Fibroblast of the aortic adventitia (primary cell): Measurements from ENCODE around the gene INSC. TPM values are rescaled to one million over a fixed set of nuclear protein-coding genes. Genes with fewer than 3 reads are reported as not detected.

Experiments used
- DNase-seq: peaks from one replicate; pipeline ENCODE4 v3.0.0-alpha.2; 2010; ENCODE audit warnings: low read depth
- H3K4me3 ChIP-seq: 2 replicates; pipeline ENCODE4 v1.5.1; 2011; ENCODE audit warnings: low read depth, mild to moderate bottlenecking, control low read depth, low read length, moderate library complexity
- total RNA-seq: library from RNA; depleted of rRNA; stranded (reverse); fragments of >200 nt; gene quantifications from 2 replicates; pipeline ENCODE4 v1.2.3, GENCODE V29; 2012; ENCODE audit warnings: low replicate concordance
- TF ChIP-seq, protein P1 (sequence below): IDR thresholded peaks from 2 replicates; pipeline ENCODE4 v1.5.1; 2011; ENCODE audit warnings: mild to moderate bottlenecking, low read length, control low read depth, inconsistent platforms; ENCODE audit not compliant: insufficient read depth

INSC gene
- total RNA-seq, 1 donor, result 0.81 TPM

DNA sequence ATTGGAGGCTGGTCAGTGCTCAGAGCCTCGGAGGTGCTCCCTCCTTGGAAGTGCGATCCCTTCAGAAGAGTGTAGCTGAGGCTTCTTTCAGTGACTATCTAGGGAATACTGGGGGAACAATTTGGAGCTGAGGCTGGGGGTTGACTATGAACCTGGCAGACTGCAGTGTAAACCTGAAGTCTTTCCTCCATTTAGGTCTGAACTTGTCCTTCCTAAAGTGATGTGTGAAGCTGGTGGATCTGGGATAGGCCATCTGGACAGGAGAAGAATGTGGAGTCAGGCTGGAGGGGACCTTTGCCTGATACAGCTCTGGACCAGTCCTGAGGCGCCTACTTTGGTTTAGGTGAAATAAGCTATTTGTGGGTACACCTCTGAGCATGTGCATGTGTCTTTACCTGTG is 3.5 kb upstream of the INSC start:
- TF ChIP-seq, protein P1, sequence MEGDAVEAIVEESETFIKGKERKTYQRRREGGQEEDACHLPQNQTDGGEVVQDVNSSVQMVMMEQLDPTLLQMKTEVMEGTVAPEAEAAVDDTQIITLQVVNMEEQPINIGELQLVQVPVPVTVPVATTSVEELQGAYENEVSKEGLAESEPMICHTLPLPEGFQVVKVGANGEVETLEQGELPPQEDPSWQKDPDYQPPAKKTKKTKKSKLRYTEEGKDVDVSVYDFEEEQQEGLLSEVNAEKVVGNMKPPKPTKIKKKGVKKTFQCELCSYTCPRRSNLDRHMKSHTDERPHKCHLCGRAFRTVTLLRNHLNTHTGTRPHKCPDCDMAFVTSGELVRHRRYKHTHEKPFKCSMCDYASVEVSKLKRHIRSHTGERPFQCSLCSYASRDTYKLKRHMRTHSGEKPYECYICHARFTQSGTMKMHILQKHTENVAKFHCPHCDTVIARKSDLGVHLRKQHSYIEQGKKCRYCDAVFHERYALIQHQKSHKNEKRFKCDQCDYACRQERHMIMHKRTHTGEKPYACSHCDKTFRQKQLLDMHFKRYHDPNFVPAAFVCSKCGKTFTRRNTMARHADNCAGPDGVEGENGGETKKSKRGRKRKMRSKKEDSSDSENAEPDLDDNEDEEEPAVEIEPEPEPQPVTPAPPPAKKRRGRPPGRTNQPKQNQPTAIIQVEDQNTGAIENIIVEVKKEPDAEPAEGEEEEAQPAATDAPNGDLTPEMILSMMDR, result no peak
- DNase-seq, result no peak
- no peak overlapping the region for H3K4me3 ChIP-seq

DNA sequence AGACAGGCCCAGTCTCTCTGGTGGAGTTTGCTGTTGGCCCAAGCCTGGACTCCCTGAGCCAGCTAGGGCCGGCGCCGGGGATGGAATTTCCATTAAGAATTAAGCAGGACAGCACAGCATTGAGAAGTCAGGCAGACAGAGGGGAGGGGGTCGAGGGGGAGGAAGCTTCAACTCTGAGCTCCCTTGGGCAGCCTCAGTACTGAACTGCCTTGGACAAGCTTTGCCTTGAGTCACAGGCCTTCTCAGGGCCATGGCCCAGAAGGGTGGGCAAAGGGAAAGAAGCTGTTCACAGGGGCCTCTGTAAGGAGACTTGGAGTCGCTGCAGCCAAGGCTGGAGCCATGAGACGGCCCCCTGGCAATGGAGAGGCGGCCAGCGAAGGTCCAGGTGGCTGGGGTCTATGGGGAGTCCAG is 2.6 kb upstream of the INSC start:
- TF ChIP-seq, protein P1, result no peak
- no peak overlapping the region for H3K4me3 ChIP-seq
- DNase-seq, result no peak

DNA sequence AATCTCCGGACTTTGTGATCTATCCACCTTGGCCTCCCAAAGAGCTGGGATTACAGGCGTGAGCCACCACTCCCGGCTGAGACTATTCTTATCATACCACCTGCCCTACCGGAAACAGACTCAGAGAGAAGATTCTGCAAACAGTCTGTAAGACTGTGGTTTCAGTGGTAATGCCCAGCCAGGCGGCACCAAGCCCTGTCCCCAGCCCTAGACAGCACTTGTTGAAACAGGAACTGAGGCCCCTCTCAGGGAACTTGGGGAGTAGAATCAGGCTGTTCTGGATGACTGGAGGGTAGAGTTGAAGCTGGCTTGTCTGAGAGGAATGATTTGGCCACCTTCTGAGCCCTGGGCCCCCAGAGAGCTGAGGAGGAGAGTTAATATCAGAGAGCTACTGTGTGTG is 1.3 kb upstream of the INSC start:
- TF ChIP-seq, protein P1, result no peak

DNA sequence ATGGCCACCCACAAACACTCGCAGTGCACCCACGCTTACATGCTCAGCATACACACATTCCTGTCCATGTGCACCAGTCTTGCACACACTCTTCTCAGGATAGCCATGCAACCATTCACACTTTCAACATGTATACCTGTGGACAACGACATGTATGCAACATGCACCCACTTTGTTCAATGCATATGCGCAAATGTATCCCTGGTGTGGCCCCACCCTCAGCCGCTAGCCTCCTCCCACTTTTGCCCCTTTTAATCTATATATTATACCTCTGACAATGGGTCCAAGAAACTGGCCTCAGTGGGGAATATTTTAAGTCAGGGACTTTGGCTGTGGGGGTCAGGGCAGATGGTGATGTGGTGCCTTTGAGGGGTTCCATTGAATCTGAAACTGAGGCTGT is 963 bp downstream of the INSC start:
- no peak overlapping the region for H3K4me3 ChIP-seq
- TF ChIP-seq, protein P1, result no peak
- no peak for DNase-seq

More for the DNA sequence above, 1.3 kb upstream of the INSC start:
- no peak for DNase-seq
- no peak overlapping the region for H3K4me3 ChIP-seq

DNA sequence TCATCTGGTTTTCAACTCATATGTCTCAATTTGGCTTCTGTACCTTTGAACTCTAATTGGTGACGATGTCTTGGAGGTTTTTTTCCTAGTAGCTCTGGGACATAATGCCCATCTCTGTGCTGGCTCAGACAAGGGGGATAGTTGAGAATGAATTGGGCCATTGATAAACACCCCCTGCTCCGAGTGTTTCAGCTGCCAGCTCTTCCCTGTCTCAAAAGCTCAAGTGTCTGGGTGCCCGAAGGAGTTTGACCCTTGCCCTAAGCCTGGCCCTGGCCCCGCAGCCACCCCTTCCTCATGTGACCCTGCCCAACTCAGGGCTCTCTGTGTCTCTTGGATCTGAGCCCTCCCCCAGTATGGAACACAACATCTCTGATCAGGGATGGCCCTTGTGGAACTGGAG is 3.0 kb downstream of the INSC start:
- TF ChIP-seq, protein P1, result no peak
- H3K4me3 ChIP-seq, result no peak overlapping the region
- DNase-seq, result no peak

DNA sequence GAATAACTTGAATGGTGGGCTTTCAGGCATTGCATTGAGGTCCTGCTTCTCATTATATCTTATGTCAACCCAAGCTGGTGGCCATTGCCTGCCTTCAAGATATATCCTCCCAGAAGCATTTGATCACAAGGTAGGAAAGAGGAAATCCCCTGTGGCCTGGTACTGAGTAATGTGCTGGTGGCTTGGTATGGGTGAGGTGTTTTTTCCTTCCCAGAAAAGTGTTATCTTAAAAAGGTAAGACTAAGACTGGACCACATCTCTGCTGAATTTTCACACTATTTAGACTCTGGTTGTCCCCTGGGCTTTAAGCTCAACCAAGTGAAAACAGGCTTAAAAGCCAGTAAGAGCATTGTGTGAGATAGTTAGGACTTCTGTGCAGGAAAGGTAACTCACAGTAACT is 3.7 kb downstream of the INSC start:
- DNase-seq, result no peak
- H3K4me3 ChIP-seq, result no peak overlapping the region
- TF ChIP-seq, protein P1, result no peak

DNA sequence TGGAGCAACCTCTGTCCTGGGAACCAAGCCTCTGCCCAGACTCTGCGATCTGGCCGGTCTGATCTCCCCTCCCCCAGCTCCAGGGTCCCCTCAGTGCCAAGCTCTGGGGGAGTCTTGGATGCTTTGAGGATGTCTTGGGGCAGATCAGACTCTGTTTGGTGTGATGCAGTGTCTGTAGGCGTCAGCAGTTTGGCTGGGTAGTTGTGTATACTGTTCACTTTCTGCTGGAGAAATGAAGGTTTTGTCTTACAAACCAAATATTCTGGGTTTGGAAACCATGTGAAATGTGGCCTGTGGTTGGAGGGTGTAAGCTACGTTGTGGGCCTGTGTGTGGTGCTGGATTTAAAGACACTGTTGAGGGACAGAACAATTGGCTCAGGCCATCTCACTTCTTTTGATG is 4.6 kb downstream of the INSC start:
- no peak for DNase-seq
- no peak overlapping the region for H3K4me3 ChIP-seq
- TF ChIP-seq, protein P1, result no peak
